ENCODE measurements around the gene C17orf107.

DNA sequence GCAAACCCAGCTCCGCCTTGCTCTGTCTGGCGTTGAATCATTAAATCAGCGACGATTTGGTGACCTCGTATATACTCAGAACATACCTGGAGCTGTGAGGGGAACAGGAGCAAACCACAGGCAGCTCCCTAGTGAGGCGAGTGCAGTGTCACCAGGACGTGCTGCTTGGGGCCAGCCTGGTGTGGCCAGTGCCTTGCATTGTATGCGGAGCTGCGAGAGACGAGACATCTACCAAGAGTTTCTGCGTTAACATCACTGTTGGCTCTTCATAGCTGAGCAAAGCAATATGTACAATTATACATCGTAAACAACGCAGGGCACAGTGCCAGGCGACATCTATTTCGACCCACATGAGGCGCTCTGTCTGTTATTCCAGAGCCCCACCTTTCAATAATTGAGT is 38.3 kb upstream of the C17orf107 start:
- TF ChIP-seq GATA2 (IDR thresholded peaks at IDR 0.05; ENCODE audit: low read depth, low read length) (no peak), GATA3 (IDR thresholded peaks at IDR 0.05; ENCODE audit: low read depth, low read length) (no peak)
